Measurements from ENCODE around the gene RSPH6A. TPM values are rescaled to one million over a fixed set of nuclear protein-coding genes. Genes with fewer than 3 reads are reported as not detected.
A peak's percentile ranks its signal among the peaks of the same experiment; 100 is the strongest.

The RSPH6A gene
- total RNA-seq, 1 donor from 2014 or later = 0.61 TPM

GRCh38 chr19:45825917-45826893 is 11.1 kb upstream of the RSPH6A start:
- TF ChIP-seq, protein P1, sequence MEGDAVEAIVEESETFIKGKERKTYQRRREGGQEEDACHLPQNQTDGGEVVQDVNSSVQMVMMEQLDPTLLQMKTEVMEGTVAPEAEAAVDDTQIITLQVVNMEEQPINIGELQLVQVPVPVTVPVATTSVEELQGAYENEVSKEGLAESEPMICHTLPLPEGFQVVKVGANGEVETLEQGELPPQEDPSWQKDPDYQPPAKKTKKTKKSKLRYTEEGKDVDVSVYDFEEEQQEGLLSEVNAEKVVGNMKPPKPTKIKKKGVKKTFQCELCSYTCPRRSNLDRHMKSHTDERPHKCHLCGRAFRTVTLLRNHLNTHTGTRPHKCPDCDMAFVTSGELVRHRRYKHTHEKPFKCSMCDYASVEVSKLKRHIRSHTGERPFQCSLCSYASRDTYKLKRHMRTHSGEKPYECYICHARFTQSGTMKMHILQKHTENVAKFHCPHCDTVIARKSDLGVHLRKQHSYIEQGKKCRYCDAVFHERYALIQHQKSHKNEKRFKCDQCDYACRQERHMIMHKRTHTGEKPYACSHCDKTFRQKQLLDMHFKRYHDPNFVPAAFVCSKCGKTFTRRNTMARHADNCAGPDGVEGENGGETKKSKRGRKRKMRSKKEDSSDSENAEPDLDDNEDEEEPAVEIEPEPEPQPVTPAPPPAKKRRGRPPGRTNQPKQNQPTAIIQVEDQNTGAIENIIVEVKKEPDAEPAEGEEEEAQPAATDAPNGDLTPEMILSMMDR (IDR thresholded peaks at IDR 0.05; ENCODE audit: partially characterized antibody, unreplicated experiment) = no peak
- peaks cover 15% of the 10 kb centered on the region for H3K4me1 Mint-ChIP-seq (ENCODE audit: low read depth, unreplicated experiment)
- H3K27me3 Mint-ChIP-seq (ENCODE audit: unreplicated experiment) = peaks cover 7% of the 10 kb centered on the region
- H3K27ac Mint-ChIP-seq (ENCODE audit: unreplicated experiment) = peak overlapping the region; percentile 55
- H3K36me3 Mint-ChIP-seq (ENCODE audit: unreplicated experiment) = no peaks in the 10 kb centered on the region
- DNase-seq = no peak
- no peak overlapping the region for H3K4me3 Mint-ChIP-seq (ENCODE audit: unreplicated experiment)
- peaks cover 2% of the 10 kb centered on the region for H3K9me3 Mint-ChIP-seq (ENCODE audit: unreplicated experiment)

DNA sequence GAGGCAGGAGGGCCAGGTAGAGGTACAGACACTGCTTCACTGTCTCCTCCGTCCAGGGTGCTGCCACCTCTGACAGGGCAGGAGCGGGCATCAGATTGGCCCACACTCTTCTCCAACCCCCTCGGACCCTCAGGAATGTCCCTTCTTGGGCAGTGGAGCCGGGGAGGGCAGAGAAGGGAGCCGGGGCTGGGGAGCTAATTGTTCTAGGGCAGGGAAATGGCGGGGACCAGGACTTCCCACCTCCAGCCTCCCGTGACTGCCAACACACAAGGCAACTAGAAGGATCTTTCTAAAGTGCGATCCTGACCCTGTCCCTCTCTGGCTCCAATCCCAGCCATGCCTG is 10.1 kb upstream of the RSPH6A start:
- Mint-ChIP-seq H3K27me3 (ENCODE audit: unreplicated experiment) (peaks cover 7% of the 10 kb centered on the region), H3K9me3 (ENCODE audit: unreplicated experiment) (peaks cover 2% of the 10 kb centered on the region), H3K4me3 (ENCODE audit: unreplicated experiment) (no peak overlapping the region), H3K4me1 (ENCODE audit: low read depth, unreplicated experiment) (peaks cover 15% of the 10 kb centered on the region), H3K27ac (ENCODE audit: unreplicated experiment) (peak overlapping the region; percentile 28), H3K36me3 (ENCODE audit: unreplicated experiment) (no peaks in the 10 kb centered on the region)
- TF ChIP-seq, protein P1 (IDR thresholded peaks at IDR 0.05; ENCODE audit: partially characterized antibody, unreplicated experiment) = no peak
- DNase-seq = no peak

DNA sequence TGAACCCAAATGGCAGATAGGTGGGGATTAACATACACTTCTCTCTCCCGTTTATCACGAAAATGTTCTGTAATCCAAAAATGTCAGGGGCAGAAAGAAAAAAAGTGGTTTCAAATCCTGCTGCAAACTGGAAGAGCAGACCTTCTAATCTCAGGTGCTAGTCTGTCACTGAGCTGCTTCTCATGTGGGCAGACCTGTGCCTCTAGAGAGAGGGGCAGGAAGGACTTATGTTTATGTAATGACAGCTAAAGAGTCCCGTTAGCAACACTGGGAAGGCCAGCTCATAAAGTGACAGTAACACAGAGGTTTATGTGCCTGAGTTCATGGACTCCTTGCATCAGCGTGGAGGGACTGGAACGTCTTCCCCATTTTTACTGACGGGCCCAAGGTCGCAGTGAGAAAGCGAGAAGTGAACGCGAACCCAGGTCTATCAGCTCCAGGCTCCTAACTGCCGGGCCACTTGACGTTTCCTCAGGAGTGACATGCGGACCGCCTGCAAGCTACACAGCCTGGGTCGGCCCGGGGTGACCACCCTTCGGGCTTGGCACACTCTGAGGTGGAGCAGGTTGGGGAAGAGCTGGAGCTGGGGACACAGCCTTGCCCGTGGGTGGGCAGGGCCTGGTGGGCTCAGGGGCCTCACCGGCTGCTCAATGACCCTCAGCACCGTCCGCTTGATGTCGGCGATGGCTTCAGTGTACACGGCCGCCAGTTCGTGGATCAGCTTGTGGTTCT is 9.6 kb upstream of the RSPH6A start:
- no peaks in the 10 kb centered on the region for H3K36me3 Mint-ChIP-seq (ENCODE audit: unreplicated experiment)
- peaks cover 15% of the 10 kb centered on the region for H3K4me1 Mint-ChIP-seq (ENCODE audit: low read depth, unreplicated experiment)
- H3K27ac Mint-ChIP-seq (ENCODE audit: unreplicated experiment) = peak overlapping the region; percentile 7
- H3K27me3 Mint-ChIP-seq (ENCODE audit: unreplicated experiment) = peaks cover 7% of the 10 kb centered on the region
- DNase-seq = no peak
- peaks cover 2% of the 10 kb centered on the region for H3K9me3 Mint-ChIP-seq (ENCODE audit: unreplicated experiment)
- no peak overlapping the region for H3K4me3 Mint-ChIP-seq (ENCODE audit: unreplicated experiment)
- TF ChIP-seq, protein P1 (IDR thresholded peaks at IDR 0.05; ENCODE audit: partially characterized antibody, unreplicated experiment) = no peak

- Mint-ChIP-seq H3K4me1 (ENCODE audit: low read depth, unreplicated experiment) (peaks cover 17% of the 10 kb centered on the region), H3K27me3 (ENCODE audit: unreplicated experiment) (peaks cover 11% of the 10 kb centered on the region), H3K36me3 (ENCODE audit: unreplicated experiment) (no peaks in the 10 kb centered on the region), H3K4me3 (ENCODE audit: unreplicated experiment) (no peak overlapping the region), H3K9me3 (ENCODE audit: unreplicated experiment) (peaks cover 2% of the 10 kb centered on the region), H3K27ac (ENCODE audit: unreplicated experiment) (peak overlapping the region; percentile 7)
- TF ChIP-seq, protein P1 (IDR thresholded peaks at IDR 0.05; ENCODE audit: partially characterized antibody, unreplicated experiment) = no peak
- DNase-seq = no peak
These were observed 8.9 kb upstream of the RSPH6A start for GRCh38 chr19:45824041-45824471.

Measured in glutamatergic neuron (in vitro differentiated cells).